22Rv1 (cell line): ENCODE data around the gene PRCC.

ENCODE experiments used
- ZFX ChIP-seq: fragments of 450-650 bp; IDR thresholded peaks from 2 replicates; pipeline ENCODE4 v1.6.1; 2017; ENCODE audit warnings: antibody characterized with exemption, borderline replicate concordance
- TF ChIP-seq, protein P1 (sequence below): fragments of 450-650 bp; IDR thresholded peaks from 2 replicates; pipeline ENCODE4 v1.5.1; 2017; ENCODE audit warnings: mild to moderate bottlenecking

DNA sequence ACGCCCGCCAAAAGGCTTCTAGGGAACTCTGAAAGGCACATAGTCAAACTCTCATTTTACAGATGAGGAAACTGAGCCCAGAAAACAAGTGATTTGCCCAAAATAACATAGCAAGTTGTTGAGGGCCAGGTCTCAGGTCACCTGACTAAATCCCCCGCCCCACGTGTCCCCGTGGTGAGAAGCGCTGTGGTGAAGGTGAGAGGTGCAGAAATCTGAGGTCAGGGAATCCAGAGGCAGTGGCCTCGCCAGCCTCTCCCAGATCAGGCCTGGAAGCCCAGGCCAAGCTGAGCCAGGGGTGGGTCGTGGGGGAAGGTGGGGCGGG, 21.0 kb upstream of the PRCC start:
- TF ChIP-seq, protein P1, sequence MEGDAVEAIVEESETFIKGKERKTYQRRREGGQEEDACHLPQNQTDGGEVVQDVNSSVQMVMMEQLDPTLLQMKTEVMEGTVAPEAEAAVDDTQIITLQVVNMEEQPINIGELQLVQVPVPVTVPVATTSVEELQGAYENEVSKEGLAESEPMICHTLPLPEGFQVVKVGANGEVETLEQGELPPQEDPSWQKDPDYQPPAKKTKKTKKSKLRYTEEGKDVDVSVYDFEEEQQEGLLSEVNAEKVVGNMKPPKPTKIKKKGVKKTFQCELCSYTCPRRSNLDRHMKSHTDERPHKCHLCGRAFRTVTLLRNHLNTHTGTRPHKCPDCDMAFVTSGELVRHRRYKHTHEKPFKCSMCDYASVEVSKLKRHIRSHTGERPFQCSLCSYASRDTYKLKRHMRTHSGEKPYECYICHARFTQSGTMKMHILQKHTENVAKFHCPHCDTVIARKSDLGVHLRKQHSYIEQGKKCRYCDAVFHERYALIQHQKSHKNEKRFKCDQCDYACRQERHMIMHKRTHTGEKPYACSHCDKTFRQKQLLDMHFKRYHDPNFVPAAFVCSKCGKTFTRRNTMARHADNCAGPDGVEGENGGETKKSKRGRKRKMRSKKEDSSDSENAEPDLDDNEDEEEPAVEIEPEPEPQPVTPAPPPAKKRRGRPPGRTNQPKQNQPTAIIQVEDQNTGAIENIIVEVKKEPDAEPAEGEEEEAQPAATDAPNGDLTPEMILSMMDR = no peak
- no peak for TF ChIP-seq ZFX
